Fibroblast of lung (primary cell): ENCODE results near the gene MTHFR.

Source experiments
- EZH2 ChIP-seq: IDR thresholded peaks from 2 replicates; pipeline ENCODE4 v1.5.1; 2012; ENCODE audit warnings: low read length, control low read depth, mild to moderate bottlenecking; ENCODE audit errors: missing control alignments
- TF ChIP-seq, protein P1 (sequence below), 2 donors: IDR thresholded peaks in 1 of 2; conservative IDR thresholded peaks in 1 of 2; 1 replicate in 1 of 2; 2 replicates in 1 of 2; pipeline ENCODE4 v1.5.1; 2011 to 2012; ENCODE audit warnings: low read length in 2 of 2, control low read depth in 1 of 2, inconsistent platforms in 1 of 2, low read depth in 1 of 2, mild to moderate bottlenecking in 1 of 2

DNA sequence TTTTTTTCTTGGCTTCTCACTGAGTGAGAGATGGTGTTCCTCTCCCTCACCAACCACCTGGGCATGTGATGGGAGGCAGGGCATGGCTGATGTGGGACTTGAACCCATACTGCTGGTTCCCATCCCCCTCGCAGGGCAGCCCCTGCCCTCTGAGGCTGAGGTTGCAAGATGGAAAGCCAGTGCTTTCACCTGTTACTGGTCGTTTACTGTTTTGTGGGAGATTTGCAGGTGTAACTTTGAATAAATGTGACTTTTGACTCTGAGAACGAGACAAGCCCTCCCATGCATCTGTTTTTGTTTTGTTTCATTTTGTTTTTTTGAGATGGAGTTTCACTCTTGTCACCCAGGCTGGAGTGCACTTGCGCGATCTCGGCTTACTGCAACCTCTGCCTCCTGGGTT, 22.2 kb downstream of the MTHFR start:
- TF ChIP-seq, protein P1, sequence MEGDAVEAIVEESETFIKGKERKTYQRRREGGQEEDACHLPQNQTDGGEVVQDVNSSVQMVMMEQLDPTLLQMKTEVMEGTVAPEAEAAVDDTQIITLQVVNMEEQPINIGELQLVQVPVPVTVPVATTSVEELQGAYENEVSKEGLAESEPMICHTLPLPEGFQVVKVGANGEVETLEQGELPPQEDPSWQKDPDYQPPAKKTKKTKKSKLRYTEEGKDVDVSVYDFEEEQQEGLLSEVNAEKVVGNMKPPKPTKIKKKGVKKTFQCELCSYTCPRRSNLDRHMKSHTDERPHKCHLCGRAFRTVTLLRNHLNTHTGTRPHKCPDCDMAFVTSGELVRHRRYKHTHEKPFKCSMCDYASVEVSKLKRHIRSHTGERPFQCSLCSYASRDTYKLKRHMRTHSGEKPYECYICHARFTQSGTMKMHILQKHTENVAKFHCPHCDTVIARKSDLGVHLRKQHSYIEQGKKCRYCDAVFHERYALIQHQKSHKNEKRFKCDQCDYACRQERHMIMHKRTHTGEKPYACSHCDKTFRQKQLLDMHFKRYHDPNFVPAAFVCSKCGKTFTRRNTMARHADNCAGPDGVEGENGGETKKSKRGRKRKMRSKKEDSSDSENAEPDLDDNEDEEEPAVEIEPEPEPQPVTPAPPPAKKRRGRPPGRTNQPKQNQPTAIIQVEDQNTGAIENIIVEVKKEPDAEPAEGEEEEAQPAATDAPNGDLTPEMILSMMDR (conservative IDR thresholded peaks at IDR 0.05 in 1 of 2, IDR thresholded peaks at IDR 0.05 in 1 of 2; ENCODE audit: low read depth in 1 of 2, low read length in 2 of 2), result no peak
- no peak for TF ChIP-seq EZH2
